GM04504 (cell line): ENCODE data around the gene RAG2.

Experiments
- DNase-seq: peaks from one replicate; pipeline ENCODE4 v3.0.0-alpha.2; 2012; ENCODE audit warnings: low read depth

Gene RAG2

DNA sequence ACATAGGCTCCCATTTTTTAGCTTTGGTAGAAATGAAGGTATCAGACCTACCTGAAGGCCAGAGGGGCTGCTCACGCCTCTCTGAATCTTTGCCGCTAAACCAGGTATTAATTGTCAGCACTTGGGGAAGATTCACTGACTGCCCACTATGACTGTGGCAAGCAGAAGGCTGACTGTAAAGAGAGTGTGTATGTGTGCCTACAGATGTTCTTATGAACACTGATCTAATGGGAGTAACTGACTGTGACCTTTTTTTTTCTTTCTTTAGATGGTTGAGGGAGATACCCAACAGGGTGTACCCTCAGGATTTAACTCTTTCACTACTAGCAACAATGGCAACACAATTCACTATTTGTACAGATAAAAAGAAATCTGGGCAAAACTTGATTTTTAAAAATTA, at the start of gene RAG2:
Gene RAG2 (minus strand): TSS at position 186 of the 400 bp plus-strand sequence. CDS start 4,068 bp downstream, outside the sequence.
- DNase-seq = no peak

DNA sequence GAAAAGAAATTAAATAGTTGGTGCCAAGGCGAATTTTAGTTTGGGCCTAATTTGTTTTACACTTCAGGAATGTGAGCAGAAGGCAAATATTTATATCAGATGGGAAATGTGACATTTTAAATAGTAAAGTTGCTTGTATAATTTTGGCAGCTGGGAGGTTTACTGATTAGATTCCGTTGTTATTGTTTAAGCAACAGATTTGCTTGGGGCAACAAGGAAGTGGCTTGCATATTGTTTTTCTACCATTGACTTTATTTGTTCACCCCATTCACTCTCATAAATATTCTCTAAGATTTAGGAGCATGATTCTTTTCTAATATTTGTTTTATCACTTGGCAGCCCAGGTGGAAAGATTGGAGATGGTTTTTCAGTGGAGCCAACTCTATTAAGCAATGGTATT, 40.5 kb upstream of the RAG2 start:
- no peak for DNase-seq

DNA sequence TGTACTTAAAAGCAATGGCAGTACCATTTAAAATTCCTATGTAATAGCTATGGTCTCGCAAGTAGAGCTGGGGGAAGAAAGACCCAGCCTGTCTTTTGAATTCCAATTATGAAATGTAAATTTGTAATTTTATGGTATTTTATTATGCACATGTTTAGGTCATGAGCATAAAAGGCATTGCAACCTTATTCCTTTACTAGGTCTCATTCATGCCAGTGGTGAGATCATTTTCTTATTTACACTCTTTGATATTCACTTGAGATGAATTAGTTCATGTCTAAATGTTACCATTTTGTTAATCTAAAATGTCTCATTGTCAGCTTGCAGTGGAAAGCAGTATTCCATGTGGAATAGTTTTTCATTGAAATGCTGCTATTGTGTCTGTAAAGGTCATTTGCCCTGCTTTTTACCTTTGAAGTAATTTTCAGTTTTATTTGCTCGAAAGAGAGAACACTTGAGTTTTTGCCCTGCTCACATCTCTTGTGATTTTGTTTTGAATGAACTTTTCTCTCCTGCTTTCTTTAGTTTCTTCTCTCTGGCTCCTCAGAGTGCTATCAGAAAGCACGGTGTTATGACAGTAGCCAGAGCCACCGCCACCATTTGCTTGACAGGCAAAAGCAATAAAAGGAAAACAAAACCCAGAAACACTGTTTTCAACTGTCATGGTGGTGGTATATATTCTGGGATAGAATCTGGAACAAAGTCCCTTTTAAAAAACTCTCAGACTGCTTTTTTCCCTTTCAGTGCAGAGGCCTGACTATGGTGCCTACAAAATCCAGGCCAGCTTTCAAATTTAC, 37.2 kb upstream of the RAG2 start:
- DNase-seq = no peak

DNA sequence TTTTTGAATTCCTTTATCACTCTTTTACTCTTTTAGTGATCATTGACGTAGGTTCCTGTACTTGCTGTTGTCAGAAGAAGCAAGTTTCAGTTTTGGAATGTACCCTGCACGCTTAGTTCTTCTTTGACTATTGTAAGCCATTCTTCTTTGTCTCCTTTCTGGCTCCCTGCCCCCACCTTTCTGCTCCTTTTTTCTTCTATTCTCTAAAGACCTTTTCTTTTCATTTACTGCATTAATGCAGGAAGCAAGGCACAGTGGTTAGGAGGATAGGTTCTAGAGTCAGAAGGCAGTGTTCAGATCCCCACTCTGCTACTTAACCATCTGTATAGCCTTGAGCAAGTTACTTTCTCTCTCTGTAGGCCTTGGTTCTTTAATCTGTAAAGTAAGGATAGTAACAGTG, 33.7 kb upstream of the RAG2 start:
- no peak for DNase-seq

DNA sequence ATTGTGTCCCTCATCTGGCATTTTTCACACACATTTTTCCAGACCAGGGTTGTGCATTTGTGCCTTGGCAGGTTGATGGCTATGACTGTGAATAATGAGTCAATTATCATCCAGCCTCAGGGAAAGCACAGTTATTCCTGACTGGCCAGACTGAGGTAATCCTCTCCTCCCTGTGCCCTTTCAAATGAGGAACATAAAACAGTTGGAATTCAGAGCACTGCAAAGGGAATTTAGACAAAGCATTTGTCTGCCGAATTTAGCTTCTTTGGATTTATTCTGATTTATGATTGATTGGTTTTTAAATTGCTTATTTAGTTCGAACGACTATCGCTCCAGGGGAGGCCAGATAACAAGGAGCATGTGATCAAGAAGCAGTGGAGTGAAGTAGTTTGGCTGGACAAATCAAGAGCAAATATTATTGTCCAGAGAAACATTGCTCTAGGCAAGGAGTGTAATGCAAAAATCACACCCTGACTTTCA, 30.8 kb upstream of the RAG2 start:
- no peak for DNase-seq

DNA sequence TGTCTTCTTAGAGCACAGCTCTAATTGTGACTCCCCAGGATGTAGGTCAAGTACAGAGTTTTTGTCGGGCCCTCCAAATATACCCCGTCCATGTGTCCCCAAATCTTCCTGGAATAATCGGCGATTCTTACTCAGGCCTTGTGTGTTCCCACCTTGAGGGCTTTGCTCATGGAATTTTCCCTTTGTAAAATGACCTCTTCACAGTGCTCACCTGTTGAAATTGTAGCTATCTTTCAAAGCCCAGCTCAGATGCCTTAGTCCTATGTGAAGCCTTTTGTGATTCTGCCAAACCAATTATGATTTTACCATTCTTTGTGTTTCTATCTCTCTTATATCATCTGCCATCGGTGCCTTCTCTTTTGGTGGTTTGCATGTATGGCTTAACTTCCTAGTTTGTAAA, 30.1 kb upstream of the RAG2 start:
- DNase-seq = no peak

DNA sequence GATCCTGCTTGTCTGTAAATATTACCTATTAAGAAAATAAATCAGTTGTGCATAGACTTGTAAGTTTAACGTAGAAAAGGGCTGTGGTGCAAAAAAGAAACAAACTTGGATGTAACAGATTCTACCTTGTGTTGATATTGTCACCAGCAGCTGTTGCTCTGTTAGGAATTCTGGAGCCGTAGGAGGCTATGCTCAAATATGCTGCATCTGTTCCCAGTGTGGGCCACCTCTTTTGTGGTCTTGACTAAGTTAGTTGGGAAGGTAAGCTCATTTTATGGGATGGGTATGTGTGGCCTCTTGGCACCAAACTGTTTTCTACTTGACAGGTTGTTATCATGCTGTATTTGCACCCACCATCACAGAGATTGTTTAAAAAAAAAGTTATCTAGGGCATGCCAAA, 29.4 kb upstream of the RAG2 start:
- DNase-seq = no peak

DNA sequence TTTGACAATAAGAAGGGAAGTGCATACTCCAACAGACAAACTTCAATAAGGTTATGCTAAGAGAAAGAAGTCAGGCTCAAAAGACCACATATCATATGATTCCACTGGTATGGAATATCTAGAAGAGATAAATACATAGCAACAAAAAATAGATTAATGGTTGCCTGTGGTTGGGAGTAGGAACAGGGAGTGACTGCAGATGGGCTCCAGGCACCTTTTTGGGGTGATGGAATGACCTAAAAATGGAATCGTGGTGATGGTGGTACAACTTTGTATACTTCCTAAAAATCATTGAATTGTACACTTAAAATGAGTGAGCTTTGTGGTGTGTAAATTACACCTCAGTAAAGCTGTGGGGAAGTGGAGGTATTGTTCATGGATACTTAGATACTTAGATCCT, 29.0 kb upstream of the RAG2 start:
- no peak for DNase-seq

DNA sequence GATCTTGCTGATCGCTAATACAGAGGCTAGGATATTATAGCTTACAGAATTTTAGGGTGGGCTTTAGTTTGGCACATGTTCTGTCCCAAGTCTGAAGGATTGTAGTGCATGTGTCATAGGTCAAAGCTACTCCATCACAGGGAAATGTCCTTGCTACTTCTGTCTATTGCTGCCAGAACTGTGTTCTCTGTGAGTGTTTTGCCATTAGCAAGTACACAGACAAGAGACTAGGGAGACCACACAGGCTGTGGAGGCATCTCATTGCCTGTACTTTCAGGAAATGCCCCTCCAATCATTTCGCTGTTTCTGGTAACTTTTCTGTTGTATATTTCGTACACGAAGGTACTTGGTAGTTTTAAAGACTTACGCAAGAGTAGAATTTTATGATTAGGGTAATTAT, 25.5 kb upstream of the RAG2 start:
- DNase-seq = no peak

DNA sequence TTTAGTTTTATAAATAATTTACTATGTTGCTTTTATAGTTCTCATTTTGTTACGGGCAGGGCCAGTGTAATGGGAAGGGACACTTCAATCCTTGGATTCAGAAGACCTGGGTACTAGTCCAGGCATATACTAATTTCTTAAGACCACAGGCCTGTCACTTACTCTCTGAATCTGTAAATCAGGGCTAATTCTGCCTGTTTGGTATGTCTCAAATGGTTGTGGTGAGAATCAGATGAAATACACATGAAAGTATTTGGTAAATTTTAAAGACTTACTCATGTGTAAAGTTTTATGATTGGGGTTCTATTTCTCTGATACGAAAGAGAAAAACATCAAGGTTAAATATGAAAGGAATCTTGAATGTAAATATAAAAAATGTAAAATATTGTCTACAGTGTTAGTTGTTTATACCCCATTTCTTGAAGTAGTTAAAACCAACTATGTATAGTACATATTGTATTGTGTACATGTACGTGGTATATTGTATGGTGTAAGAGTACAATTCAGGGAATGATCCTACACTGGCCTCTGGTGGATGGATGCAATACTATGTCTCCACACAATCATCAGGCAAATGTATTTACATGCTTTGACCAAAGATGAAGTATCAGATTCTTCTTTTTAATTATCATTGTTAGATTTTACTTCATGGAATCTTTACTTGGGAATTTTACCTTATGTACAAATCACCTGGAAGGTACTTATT, 24.5 kb upstream of the RAG2 start:
- DNase-seq = no peak

DNA sequence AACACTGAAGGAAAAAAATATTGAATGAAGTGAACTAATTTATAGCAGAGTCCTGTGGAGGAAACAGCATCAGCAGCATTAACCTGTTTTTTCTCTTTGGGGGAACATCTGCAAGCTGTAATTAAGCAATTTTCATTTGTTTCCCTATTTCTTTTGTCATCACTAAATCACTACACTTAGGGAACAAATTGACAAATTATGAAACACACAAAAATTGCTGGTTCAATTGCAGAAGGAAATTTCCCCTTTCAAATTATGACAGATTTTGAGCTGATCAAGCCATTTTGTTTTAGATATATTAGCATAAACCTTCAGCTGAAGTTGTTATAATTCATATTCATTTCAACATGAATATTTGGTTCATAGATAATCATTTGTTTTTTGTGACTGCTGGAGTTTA, 22.2 kb upstream of the RAG2 start:
- no peak for DNase-seq

DNA sequence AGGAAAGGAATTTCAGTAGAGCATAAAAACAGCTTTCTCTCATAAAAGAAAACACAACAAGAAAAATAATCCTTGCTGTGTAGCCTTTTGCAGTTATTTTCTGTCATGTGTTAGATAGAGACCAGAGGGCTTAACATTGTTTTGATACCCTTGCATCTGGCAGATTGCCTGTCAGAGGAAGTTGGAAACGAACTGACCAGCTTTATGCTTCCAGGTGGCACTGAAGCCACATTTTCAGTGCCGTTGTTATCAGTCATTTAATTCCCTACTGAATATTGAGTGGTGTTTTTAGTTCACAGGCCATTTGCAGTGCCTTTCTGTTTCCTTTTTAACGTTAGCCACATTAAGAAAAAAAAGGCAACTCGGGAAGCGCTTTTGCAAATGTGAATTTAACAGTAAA, 21.5 kb upstream of the RAG2 start:
- DNase-seq = no peak

DNA sequence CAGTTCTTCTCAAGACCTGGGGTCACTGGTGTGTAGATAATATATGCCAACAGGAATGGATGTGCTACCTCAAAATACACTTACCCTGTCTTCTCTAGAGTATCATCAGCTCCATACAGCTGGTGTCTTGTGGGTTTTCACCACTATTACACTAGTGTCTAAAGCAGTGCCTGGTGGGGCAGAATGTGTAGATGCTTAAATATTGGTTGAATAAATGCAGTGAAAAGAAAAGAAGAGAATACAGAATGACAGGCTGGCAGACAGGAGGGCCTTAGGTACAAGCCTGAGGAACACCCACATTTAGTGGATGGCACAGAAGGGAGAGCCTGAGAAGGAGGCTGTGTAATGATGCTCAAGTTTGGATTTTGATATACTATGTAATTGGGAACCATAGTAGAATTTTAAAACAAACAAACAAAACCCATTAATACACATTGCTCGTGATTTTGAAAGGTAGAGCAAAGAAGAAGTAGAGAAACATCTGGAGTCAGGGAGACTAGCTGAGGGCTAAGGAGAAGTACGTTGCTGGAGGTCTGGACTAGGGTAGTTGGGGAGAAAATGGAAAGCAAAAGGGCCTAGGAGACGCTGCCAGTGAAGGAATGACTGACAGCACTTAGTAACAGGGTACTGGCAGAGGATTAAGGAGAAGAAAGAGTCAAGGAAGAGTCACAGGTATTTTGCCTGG, 20.5 kb upstream of the RAG2 start:
- DNase-seq = no peak

DNA sequence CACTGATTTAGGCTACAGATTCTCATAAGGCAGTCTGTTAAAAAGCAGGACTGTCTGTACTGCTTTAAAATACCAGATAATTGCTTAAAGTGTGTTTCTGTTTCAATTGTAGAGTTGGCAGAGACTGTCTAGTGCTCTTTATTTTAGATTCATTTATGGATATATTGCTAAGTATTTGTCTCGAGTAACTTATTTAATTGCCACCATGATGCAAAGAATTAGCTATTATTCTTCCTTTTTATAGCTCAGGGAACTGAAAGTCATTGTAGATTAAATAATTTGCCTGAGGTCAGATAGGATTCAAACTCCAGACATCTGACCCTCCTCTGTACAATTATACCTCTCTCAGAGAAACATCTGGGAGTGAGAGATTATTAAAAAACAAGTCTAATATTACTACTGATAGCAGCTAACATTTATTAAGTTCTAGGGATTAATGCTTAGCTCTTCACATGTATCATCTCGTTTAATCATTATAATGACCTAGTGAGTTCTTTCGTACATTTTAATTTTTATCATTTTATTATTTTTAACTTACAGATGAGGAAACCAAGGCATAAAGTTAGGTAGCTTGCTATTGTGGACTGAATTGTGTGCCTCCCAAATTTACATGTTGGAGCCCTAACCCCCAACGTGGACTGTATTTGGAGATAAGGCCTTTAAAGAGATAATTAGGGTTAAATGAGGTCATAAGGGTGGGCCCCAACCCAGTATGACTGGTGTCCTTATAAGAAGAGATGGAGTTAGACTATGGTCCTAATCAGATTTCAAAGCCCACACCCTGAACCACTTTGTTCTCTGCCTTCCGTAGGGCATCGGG, 19.7 kb upstream of the RAG2 start:
- DNase-seq = no peak

DNA sequence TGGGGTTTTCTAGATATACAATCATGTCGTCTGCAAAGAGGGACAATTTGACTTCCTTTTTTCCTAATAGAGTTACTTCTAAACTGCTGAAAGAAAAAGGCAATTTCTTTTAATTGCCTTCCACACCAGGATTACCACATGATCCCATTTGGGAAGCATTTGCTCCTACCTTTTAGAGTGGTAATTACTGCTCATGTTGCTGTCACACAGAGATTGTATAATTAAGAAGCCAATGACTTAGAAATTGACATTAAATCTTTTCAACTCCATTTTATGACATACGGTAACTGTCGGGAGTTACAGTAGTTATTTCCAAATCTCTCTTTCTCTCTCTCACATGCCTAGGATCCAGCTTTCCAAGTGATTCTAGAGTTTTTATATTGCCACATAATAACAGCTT, 17.8 kb upstream of the RAG2 start:
- DNase-seq = no peak

DNA sequence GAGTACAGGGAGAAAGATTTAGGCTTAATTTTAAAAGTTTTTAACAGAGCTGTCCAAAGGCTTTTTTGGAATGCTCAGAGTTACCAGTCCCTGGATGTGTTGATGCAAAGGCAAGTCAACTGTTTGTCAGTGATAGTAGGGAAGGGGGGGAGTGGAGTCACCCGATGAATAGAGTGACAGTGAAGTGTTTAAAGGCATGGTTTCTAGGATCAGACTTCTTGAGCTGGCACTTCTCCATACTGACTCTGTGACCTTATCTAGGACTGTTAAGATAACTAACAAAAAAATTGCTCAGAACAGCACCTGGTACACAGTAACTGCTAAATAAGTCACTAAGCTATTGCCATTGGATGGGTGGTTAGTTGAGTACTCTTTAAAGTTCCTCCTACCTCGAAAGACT, 11.3 kb upstream of the RAG2 start:
- DNase-seq = no peak

DNA sequence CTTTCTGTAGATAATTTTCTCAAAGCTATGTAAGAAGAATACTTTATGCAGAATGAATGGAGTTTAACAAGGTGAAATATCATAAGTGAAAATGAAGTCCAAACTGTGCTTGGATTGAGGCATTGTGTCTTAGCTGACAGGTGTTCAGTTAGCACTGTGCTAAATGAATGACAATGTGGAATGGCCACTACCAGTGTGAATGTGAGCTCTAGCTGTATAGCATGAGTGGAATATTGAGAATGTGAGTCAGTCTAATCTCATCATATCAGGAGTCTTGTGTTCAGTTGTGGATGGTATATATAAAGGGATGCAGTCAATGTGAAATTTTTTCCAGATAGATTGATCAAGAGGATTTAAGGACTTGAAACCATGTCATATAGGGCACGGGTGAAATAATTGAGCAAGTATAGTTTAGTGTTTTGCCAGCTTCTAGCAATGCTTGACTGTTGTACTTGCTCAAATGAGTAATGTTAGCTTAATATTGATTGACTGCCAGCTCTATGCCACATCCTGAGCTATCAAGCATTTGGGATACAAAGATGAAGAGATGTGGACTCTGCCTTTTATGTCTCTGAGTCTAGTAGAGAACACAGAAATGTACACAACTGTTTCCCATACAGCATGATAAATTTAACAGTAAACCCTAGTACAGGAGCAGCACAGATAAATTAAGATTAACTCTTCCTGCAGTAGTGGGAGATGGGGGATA, 10.6 kb upstream of the RAG2 start:
- no peak for DNase-seq

DNA sequence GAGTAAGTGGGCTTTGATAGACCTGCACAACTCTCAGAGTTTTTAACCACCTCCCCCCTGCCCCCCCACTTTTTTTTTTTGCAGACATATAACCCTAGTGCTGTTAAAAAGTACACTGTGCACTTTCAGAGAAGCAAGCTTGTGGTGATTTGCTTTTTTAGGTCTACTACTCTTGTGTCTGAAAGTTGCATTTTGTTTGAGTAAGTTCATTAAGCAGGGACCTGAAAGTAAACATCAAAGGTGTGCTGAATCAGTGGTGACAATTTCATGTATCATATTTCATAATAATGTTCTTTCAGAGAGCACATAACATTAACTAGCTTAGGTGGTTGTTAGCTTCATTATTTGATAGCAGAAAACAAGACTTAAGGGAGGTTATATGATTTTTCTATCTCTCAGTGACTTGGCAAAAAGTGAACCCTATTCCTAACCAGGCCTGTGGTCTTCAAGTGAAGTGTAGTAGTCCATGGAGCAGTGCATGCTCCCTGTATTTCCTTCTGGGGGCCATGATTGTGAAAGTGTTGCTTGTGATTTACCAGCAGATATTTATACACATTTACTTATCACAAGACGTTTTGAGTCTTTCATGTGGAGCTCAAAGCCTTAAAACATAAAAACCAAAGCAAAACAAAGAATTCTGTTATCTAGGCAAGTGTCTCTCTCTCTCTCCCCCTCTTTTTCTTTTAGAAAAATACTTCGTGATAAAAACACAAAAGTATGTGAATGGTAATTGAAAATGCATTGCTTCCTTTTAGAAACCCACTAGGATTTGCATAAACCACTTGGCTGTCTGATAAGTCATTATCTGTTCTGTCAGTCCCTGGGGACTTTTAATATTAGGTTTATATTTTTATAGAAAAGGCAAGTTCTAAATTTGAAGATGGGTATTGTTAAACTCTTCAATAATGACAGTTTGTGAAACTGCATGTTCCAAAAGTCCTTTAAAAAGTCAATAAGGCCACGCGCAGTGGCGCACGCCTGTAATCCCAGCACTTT, 7.5 kb upstream of the RAG2 start:
- no peak for DNase-seq

DNA sequence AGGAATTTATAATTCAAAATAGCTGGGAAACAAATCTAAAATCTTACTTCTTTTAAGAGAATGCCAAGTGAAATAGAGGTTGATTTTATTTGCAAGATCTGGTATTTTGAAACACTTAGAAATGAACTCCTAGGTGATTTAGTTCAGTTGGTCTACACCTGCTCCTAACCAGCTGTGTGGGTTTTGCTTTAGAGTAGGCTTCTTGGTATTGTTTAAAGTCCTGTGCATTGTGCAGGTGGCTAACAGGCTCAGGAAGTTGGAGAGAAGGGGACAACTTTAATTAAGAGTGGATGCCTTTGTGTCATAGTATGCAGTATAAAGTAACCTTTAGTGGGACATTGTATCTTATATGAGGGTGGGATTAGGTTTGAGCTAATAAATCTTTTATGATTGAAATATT, 4.1 kb upstream of the RAG2 start:
- no peak for DNase-seq

DNA sequence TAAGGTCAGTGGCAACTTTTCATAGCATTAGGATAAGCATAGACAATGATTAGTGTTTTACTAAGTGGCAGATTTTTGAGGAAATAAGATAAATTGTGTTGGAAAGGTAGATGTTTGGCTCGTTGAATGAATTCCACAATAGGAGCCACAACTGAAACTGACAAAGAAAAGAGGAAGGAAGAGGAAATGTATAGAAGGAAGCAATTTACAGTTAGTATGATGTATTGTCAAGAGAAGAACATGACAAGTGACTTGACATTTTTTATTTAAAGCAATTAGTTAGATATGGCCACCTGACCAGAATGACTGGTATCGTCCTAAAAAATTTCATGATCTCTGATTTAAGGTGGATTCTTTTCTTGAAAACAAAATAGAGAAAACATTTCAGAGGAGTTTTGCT, 3.1 kb upstream of the RAG2 start:
- no peak for DNase-seq
